WTC11 (cell line): Measurements from ENCODE around the gene PNMA8A. TPM values are rescaled to one million over a fixed set of nuclear protein-coding genes. Genes with fewer than 3 reads are reported as not detected.

Source experiments
- ATAC-seq: fragments of 200-7000 bp; cut with Tn5 transposase; 2 replicates; pipeline ENCODE4 v1.10.0; 2021; ENCODE audit warnings: mild to moderate bottlenecking, moderate library complexity
- CTCF ChIA-PET: fragments of 300-600 bp; sonication (Branson Sonifier 250); formaldehyde crosslinking; loops from one replicate; lab custom pipeline; 2021; ENCODE audit warnings: antibody characterized with exemption; lab: Charles Lee
- POLR2A ChIA-PET: fragments of 350-600 bp; sonication (Branson Sonifier 250); formaldehyde crosslinking; loops from one replicate; lab custom pipeline; 2021; ENCODE audit warnings: antibody characterized with exemption; lab: Charles Lee
- DNase-seq: peaks from one replicate; pipeline ENCODE4 v3.0.0; 2021; ENCODE audit warnings: low spot score
- H3K27ac Mint-ChIP-seq: 2 replicates; pipeline ENCODE4 v1.8.0; 2021; ENCODE audit warnings: mixed read lengths
- H3K27me3 Mint-ChIP-seq: 2 replicates; pipeline ENCODE4 v1.8.0; 2021; ENCODE audit warnings: low read depth, mild to moderate bottlenecking, moderate library complexity, mixed read lengths
- H3K36me3 Mint-ChIP-seq: 2 replicates; pipeline ENCODE4 v1.8.0; 2021; ENCODE audit warnings: mixed read lengths
- H3K4me1 Mint-ChIP-seq: 2 replicates; pipeline ENCODE4 v1.8.0; 2022; ENCODE audit warnings: mixed read lengths
- H3K4me3 Mint-ChIP-seq: 2 replicates; pipeline ENCODE4 v1.8.0; 2021; ENCODE audit warnings: mild to moderate bottlenecking, moderate library complexity, mixed read lengths
- H3K9me3 Mint-ChIP-seq: 2 replicates; pipeline ENCODE4 v1.8.0; 2021; ENCODE audit warnings: mixed read lengths
- ATF1 ChIP-seq: sonication (generic); formaldehyde crosslinking; IDR thresholded peaks from 2 replicates; pipeline ENCODE4 v1.8.1; 2023; ENCODE audit warnings: mild to moderate bottlenecking, moderate library complexity, missing genetic modification reagents
- CREB1 ChIP-seq: sonication (generic); formaldehyde crosslinking; IDR thresholded peaks from 2 replicates; pipeline ENCODE4 v1.8.0; 2023; ENCODE audit warnings: mild to moderate bottlenecking, missing genetic modification reagents
- GABPB1 ChIP-seq: sonication (generic); formaldehyde crosslinking; IDR thresholded peaks from 2 replicates; pipeline ENCODE4 v1.8.1; 2023; ENCODE audit warnings: mild to moderate bottlenecking, missing genetic modification reagents
- HMGA2 ChIP-seq: fragments of 250-450 bp; sonication (Bioruptor Pico); IDR thresholded peaks from 2 replicates; pipeline ENCODE4 v1.4.0; 2021; ENCODE audit warnings: mild to moderate bottlenecking, moderate library complexity
- IRF2 ChIP-seq: sonication (generic); formaldehyde crosslinking; IDR thresholded peaks from 2 replicates; pipeline ENCODE4 v1.8.0; 2022; ENCODE audit warnings: low read depth, missing genetic modification reagents, borderline replicate concordance
- JAZF1 ChIP-seq: fragments of 250-450 bp; sonication (Bioruptor Pico); IDR thresholded peaks from 2 replicates; pipeline ENCODE4 v1.9.0; 2021; ENCODE audit warnings: moderate library complexity, mild to moderate bottlenecking, inconsistent platforms
- MYBL2 ChIP-seq: sonication (generic); formaldehyde crosslinking; IDR thresholded peaks from 2 replicates; pipeline ENCODE4 v1.8.1; 2023; ENCODE audit warnings: mild to moderate bottlenecking, moderate library complexity, missing genetic modification reagents
- OVOL2 ChIP-seq: fragments of 250-450 bp; sonication (Bioruptor Pico); IDR thresholded peaks from 2 replicates; pipeline ENCODE4 v1.9.0; 2021; ENCODE audit warnings: mild to moderate bottlenecking, borderline replicate concordance
- PRRX2 ChIP-seq: fragments of 250-450 bp; sonication (Bioruptor Pico); IDR thresholded peaks from 2 replicates; pipeline ENCODE4 v1.8.0; 2021; ENCODE audit warnings: mild to moderate bottlenecking
- SMAD3 ChIP-seq: sonication (generic); formaldehyde crosslinking; IDR thresholded peaks from 2 replicates; pipeline ENCODE4 v1.8.0; 2022; ENCODE audit warnings: missing genetic modification reagents, mild to moderate bottlenecking, borderline replicate concordance
- SP1 ChIP-seq: sonication (generic); formaldehyde crosslinking; conservative IDR thresholded peaks from 2 replicates; pipeline ENCODE4 v1.8.1; 2022; ENCODE audit warnings: missing genetic modification reagents
- total RNA-seq: library from RNA; stranded (reverse); gene quantifications from 3 replicates; pipeline ENCODE4 v1.2.3, GENCODE V29; 2021
- TF ChIP-seq, protein P1 (sequence below): sonication (generic); formaldehyde crosslinking; IDR thresholded peaks from 2 replicates; pipeline ENCODE4 v1.8.1; 2023; ENCODE audit warnings: mild to moderate bottlenecking, missing genetic modification reagents, moderate library complexity
- TF ChIP-seq, protein P2 (sequence below): sonication (generic); formaldehyde crosslinking; IDR thresholded peaks from 2 replicates; pipeline ENCODE4 v1.8.0; 2022; ENCODE audit warnings: missing genetic modification reagents
- TF ChIP-seq, protein P3 (sequence below): sonication (generic); formaldehyde crosslinking; IDR thresholded peaks from 2 replicates; pipeline ENCODE4 v1.8.1; 2022; ENCODE audit warnings: low read depth, missing genetic modification reagents, borderline replicate concordance
- TF ChIP-seq, protein P4 (sequence below): fragments of 250-450 bp; sonication (Bioruptor Pico); IDR thresholded peaks from 2 replicates; pipeline ENCODE4 v1.9.0; 2021; ENCODE audit warnings: mild to moderate bottlenecking
- TF ChIP-seq, protein P5 (sequence below): sonication (generic); formaldehyde crosslinking; IDR thresholded peaks from 2 replicates; pipeline ENCODE4 v1.8.0; 2022; ENCODE audit warnings: mild to moderate bottlenecking, missing genetic modification reagents
- TF ChIP-seq, protein P6 (sequence below): fragments of 250-450 bp; sonication (Bioruptor Pico); IDR thresholded peaks from 2 replicates; pipeline ENCODE4 v2.1.2; 2022; ENCODE audit warnings: mild to moderate bottlenecking, moderate library complexity

Gene PNMA8A
- total RNA-seq, 1 experiment from 2014 or later: 25.4 TPM

DNA sequence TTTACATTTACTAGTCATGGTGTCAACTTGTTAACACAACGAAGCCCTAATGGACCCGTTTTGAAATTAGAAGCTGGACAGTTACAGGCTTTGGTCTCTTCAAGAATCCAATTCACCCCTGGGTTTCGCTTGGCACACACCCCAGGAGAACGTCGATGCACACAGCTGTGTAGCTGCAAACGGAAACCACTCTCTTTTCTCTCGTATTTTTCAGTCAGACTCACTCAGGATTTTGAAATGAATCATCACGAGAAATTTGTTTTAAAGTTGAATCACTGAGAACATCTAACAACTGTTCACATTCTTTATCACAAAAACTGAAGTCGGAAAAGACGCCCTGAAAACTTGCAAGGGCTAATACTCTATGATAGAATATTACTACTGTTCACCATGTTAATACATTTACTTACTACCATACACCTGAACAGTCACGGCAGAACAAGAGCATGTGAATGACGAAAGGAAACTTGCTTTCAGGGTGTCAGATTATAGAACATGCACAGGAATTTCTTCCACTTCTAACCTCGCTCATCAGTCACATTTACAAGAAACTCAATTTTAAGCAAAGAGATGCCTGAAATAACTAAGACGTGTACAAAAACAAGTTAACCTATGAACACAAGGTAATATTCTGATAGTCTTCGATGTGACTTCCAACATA lies 4.7 kb downstream of the PNMA8A start:
- ChIA-PET POLR2A (interaction anchor here (0.6 kb wide), 1 partner anchor 68 kb away, joined by 4 read pairs; no protein-coding TSS in a partner anchor), CTCF (no interaction called here)
- no peaks in the 10 kb centered on the region for H3K27me3 Mint-ChIP-seq
- H3K27ac Mint-ChIP-seq: no peak overlapping the region; the same call in 1 of the 2 replicates
- H3K4me1 Mint-ChIP-seq: peaks cover 7% of the 10 kb centered on the region
- TF ChIP-seq, protein P1, sequence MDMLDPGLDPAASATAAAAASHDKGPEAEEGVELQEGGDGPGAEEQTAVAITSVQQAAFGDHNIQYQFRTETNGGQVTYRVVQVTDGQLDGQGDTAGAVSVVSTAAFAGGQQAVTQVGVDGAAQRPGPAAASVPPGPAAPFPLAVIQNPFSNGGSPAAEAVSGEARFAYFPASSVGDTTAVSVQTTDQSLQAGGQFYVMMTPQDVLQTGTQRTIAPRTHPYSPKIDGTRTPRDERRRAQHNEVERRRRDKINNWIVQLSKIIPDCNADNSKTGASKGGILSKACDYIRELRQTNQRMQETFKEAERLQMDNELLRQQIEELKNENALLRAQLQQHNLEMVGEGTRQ (CRISPR knock-in tag): no peak
- TF ChIP-seq IRF2 (CRISPR knock-in tag) (no peak), GABPB1 (CRISPR knock-in tag) (no peak), SP1 (CRISPR knock-in tag) (no peak)
- TF ChIP-seq, protein P2, sequence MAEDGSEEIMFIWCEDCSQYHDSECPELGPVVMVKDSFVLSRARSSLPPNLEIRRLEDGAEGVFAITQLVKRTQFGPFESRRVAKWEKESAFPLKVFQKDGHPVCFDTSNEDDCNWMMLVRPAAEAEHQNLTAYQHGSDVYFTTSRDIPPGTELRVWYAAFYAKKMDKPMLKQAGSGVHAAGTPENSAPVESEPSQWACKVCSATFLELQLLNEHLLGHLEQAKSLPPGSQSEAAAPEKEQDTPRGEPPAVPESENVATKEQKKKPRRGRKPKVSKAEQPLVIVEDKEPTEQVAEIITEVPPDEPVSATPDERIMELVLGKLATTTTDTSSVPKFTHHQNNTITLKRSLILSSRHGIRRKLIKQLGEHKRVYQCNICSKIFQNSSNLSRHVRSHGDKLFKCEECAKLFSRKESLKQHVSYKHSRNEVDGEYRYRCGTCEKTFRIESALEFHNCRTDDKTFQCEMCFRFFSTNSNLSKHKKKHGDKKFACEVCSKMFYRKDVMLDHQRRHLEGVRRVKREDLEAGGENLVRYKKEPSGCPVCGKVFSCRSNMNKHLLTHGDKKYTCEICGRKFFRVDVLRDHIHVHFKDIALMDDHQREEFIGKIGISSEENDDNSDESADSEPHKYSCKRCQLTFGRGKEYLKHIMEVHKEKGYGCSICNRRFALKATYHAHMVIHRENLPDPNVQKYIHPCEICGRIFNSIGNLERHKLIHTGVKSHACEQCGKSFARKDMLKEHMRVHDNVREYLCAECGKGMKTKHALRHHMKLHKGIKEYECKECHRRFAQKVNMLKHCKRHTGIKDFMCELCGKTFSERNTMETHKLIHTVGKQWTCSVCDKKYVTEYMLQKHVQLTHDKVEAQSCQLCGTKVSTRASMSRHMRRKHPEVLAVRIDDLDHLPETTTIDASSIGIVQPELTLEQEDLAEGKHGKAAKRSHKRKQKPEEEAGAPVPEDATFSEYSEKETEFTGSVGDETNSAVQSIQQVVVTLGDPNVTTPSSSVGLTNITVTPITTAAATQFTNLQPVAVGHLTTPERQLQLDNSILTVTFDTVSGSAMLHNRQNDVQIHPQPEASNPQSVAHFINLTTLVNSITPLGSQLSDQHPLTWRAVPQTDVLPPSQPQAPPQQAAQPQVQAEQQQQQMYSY: no peak
- TF ChIP-seq, protein P3, sequence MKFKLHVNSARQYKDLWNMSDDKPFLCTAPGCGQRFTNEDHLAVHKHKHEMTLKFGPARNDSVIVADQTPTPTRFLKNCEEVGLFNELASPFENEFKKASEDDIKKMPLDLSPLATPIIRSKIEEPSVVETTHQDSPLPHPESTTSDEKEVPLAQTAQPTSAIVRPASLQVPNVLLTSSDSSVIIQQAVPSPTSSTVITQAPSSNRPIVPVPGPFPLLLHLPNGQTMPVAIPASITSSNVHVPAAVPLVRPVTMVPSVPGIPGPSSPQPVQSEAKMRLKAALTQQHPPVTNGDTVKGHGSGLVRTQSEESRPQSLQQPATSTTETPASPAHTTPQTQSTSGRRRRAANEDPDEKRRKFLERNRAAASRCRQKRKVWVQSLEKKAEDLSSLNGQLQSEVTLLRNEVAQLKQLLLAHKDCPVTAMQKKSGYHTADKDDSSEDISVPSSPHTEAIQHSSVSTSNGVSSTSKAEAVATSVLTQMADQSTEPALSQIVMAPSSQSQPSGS: no peak
- TF ChIP-seq, protein P4, sequence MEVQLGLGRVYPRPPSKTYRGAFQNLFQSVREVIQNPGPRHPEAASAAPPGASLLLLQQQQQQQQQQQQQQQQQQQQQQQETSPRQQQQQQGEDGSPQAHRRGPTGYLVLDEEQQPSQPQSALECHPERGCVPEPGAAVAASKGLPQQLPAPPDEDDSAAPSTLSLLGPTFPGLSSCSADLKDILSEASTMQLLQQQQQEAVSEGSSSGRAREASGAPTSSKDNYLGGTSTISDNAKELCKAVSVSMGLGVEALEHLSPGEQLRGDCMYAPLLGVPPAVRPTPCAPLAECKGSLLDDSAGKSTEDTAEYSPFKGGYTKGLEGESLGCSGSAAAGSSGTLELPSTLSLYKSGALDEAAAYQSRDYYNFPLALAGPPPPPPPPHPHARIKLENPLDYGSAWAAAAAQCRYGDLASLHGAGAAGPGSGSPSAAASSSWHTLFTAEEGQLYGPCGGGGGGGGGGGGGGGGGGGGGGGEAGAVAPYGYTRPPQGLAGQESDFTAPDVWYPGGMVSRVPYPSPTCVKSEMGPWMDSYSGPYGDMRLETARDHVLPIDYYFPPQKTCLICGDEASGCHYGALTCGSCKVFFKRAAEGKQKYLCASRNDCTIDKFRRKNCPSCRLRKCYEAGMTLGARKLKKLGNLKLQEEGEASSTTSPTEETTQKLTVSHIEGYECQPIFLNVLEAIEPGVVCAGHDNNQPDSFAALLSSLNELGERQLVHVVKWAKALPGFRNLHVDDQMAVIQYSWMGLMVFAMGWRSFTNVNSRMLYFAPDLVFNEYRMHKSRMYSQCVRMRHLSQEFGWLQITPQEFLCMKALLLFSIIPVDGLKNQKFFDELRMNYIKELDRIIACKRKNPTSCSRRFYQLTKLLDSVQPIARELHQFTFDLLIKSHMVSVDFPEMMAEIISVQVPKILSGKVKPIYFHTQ (CRISPR knock-in tag): no peak
- TF ChIP-seq, protein P5, sequence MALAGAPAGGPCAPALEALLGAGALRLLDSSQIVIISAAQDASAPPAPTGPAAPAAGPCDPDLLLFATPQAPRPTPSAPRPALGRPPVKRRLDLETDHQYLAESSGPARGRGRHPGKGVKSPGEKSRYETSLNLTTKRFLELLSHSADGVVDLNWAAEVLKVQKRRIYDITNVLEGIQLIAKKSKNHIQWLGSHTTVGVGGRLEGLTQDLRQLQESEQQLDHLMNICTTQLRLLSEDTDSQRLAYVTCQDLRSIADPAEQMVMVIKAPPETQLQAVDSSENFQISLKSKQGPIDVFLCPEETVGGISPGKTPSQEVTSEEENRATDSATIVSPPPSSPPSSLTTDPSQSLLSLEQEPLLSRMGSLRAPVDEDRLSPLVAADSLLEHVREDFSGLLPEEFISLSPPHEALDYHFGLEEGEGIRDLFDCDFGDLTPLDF (CRISPR knock-in tag): no peak
- ATAC-seq (no peak), DNase-seq (no peak)
- H3K36me3 Mint-ChIP-seq: peaks cover 34% of the 10 kb centered on the region
- no peak overlapping the region for H3K4me3 Mint-ChIP-seq
- H3K9me3 Mint-ChIP-seq: no peaks in the 10 kb centered on the region

DNA sequence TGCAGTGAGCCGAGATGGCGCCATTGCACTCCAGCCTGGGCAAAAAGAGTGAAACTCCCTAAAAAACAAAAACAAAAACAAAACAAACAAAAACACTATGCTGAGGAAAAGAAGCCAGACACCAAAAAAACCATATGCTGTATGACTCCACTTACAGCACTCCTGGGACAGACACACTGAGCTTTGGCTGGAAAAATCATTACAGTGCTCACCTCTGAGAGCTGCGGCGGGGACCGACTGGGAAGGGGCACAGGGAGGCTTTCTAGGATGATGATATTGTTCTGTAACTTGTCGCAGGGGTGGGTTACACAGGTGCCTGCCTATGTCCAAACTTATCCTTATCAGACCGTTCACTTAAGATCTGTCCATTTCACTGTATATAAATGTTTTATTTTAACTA lies 7.8 kb downstream of the PNMA8A start:
- no peaks in the 10 kb centered on the region for H3K9me3 Mint-ChIP-seq
- no peaks in the 10 kb centered on the region for H3K27me3 Mint-ChIP-seq
- CTCF ChIA-PET: interaction anchor here (1.2 to 2.1 kb wide), 2 partner anchors 58 to 61 kb away, joined by 4 to 7 read pairs; no protein-coding TSS in a partner anchor
- no peak overlapping the region for H3K27ac Mint-ChIP-seq
- H3K36me3 Mint-ChIP-seq: peaks cover 22% of the 10 kb centered on the region
- no peak for DNase-seq
- TF ChIP-seq MYBL2 (CRISPR knock-in tag) (no peak), SMAD3 (CRISPR knock-in tag) (no peak), JAZF1 (CRISPR knock-in tag) (no peak), OVOL2 (no peak), PRRX2 (CRISPR knock-in tag) (no peak), ATF1 (CRISPR knock-in tag) (no peak), CREB1 (CRISPR knock-in tag) (no peak), HMGA2 (CRISPR knock-in tag) (no peak)
- TF ChIP-seq, protein P6, sequence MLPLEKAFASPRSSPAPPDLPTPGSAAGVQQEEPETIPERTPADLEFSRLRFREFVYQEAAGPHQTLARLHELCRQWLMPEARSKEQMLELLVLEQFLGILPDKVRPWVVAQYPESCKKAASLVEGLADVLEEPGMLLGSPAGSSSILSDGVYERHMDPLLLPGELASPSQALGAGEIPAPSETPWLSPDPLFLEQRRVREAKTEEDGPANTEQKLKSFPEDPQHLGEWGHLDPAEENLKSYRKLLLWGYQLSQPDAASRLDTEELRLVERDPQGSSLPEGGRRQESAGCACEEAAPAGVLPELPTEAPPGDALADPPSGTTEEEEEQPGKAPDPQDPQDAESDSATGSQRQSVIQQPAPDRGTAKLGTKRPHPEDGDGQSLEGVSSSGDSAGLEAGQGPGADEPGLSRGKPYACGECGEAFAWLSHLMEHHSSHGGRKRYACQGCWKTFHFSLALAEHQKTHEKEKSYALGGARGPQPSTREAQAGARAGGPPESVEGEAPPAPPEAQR (CRISPR knock-in tag): no peak
- TF ChIP-seq, all 79 proteins: peak for 0
- no peak overlapping the region for H3K4me3 Mint-ChIP-seq
- ATAC-seq: no peak
- POLR2A ChIA-PET: no interaction called here
- H3K4me1 Mint-ChIP-seq: no peaks in the 10 kb centered on the region
